ENCODE measurements around the gene RASA1. TPM values are rescaled to one million over a fixed set of nuclear protein-coding genes. Genes with fewer than 3 reads are reported as not detected.

RASA1 gene
- total RNA-seq, 2 donors from 2014 or later = 22.6 to 23.0 TPM

DNA sequence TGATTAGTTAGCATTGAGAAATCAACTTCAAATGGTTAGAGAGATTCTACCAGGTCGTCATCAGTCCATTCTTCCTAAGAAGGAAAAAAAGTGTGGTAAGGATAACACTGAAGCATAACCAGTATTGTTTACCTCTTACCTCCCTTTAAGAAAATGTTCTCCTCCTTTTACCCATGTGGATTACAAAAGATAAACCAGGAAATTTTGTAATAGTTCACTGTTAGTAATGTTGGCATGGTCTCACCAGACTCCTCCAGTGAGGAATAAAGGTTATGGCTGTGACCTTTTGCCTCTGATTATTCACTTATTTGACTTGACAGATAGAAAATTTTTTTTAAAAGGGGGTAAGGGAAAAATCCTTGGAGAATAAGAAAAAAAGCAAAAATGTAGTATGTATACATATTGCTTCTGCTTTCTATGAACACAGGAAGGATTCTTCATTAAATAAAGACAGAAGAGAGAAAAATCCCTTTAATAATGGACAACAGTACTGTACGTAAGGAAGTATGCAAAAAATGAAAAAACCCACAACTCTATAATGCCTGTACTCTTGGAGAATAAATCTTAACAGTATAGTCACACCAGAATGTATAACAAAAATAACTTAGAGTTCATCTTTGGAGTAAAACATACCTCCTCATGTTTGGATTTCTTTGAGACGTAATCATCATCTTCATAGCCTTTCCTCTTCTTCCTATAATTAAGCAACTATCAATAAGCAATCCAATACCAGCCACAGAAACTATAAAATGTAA lies 126.9 kb downstream of the RASA1 start:
- intact Hi-C loops (cut with DNase I) = no loop called here
- no peak for DNase-seq (ENCODE audit: low spot score)

DNA sequence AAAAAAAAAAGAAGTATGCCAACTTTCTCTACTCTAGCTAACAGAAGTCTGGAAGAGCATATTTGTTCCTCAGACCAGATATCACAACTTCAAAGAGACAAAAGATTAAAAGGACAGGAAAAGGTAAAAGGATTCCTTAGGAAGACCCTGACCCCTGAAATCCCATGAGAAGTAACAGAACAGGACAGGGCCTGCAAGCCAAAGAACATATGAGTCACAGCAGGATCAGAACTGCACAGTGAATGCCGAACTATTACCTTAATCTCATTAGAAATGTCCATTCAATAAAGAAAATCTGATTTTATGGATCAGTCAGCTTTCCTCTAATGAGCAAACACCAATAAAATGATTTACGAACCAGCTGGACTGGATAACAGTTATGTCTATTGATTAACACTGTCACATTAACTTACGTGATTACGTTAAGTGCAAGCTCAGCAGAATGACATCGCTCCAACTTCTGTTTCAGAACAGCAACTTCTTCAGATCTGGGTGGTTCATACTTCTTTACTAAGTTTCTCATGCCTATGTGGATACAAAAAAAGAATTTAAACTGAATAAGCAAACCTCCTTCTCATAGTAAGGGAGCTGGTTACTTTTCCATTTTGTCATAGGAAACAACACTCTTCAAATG lies 131.4 kb downstream of the RASA1 start:
- intact Hi-C loops (cut with DNase I) = no loop called here
- DNase-seq (ENCODE audit: low spot score) = no peak

DNA sequence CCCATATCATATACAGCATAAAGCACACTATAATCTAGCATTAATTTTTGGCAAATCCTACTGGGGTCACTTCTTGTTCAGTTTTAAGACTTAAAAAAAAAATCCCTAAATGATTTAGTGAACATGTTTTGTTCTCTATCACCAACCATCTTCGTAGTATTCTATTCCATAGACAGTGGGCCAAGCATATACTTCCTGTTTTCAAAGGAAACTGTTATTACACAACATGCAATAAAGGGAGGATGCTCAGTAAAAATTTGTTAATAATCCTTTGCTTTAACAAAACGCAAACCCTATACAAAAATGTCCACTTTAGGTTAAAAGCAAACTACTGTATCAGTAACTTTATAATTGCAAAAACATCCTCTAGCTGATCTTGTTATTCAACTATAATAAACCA lies 132.0 kb downstream of the RASA1 start:
- intact Hi-C loops (cut with DNase I) = no loop called here
- no peak for DNase-seq (ENCODE audit: low spot score)

DNA sequence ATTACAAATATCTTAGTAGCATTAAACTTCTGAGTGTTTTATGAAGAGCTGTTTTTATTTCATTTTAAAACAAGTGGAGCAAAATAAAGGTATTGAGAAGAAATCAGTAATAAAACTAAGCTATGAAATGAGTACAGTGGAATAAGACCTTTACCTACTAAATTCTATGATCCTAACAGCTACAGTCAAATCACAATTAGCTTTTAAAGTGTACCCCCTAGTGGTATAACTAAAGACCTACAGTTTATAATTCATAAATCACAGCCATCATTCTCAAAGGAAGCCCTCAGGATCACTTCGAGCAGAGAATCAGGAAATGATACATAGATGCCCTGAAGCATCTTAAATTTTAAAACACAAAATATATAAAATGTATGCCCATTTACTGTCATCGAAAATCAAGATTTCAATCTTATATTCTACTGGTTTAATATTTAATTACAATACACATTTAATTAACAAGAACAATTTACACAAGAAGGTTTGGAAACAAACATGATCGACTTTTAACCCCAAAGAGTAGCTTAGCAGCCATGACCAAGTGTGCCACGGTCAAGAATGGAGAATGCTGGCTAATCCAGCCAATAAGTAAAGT lies 132.7 kb downstream of the RASA1 start:
- intact Hi-C loops (cut with DNase I) = no loop called here
- DNase-seq (ENCODE audit: low spot score) = no peak

DNA sequence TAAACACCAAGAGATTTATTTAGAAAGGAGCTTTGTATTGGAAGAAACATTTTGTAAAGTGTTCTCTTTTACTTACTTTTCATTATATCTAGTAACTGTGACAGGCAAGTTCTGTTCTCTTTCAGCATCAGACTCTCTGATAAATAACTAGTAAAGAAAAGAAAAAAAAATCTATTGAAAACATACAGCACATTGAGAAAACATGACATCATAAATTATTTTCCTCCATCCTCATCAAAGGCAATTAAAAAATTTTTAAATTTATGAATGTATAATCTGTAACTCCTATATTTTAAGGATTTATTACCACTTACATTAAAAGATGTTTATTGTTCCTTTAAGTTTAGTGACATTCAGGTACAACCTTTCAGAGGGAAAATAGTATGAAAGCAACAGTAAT lies 133.9 kb downstream of the RASA1 start:
- intact Hi-C loops (cut with DNase I) = no loop called here
- DNase-seq (ENCODE audit: low spot score) = no peak

DNA sequence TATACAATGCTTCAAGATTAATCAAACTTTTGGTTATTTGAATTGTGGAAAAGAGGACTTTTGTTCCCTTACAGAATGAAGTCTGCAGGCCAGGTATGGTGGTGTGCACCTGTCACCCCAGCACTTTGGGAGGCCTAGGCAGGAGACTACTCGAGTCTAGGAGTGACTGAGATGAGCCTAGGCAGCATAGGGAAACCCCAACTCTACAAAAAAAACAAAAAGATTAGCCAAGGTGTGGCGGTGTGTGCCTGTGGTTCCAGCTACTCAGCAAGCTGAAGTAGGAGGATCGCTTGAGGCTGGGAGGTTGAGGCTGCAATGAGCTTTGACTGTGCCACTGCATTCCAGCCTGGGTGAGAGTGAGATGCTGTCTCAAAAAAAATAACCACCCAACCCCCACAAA lies 135.7 kb downstream of the RASA1 start:
- intact Hi-C loops (cut with DNase I) = no loop called here
- no peak for DNase-seq (ENCODE audit: low spot score)

DNA sequence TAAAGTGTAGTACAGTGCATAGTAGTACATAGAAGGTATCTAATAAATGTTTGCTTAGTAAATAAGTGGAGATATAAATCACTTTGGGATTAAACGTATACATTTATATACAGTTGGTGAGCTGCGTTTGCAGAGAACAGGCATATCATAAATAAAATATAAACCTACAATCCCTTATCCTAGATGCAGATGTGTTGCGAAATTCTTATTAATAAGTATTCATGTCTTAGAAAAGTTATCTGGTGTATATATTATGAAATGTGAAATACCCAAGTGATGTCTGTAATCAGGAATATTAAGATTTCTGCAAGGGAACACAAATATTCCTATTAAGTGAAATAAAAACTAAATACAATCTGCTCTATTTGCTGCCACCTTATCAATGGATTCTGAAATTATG lies 136.2 kb downstream of the RASA1 start:
- intact Hi-C loops (cut with DNase I) = no loop called here
- DNase-seq (ENCODE audit: low spot score) = no peak

DNA sequence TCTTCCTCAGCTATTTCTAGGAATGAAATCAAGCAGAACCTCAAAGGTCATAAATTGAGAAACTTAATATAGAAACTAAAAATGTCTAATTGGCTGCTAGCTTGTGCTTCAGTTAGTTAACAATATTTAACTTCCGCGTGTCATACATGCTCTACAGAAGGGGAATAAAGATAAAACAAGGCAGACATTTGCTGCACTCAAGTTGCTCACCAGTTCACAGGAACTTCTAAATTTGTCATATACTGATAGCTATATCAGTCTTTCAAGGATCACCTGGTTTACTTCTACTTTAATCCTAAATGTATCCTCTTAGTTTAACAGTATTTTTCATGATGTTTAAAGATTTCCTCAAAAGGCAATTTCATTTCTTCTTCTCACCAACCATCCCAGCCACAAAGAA lies 136.7 kb downstream of the RASA1 start:
- no peak for DNase-seq (ENCODE audit: low spot score)
- intact Hi-C loops (cut with DNase I) = no loop called here

DNA sequence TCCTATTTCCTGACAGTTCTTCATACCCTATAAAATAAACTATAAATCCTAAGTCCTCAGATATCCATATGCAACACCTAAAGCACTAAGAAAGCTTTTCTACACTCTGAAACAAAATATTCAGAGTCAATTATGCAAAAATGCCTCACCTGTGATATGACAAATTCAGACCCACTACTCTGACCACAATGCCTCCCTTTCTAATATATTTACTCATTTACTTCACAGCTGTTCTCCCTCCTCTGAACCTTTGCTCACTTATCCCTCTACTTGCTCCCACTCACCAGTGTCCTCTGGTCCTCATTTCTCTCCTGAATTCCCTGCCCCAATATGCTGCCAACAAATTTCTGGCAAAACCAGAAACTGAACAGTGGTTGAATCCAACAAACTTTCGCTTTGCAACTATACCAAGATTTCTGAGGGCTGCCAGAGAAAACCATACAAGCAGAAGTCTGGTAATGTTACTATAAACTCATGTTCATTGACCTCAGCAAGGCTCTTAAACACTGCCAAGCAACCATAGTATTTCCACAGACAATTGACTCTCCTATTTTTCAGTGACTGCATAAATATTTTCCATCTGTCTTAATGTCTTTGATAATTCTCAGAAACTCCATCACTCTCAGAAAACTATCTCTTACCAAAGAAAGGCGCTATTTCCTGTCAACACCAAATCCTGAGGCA lies 137.9 kb downstream of the RASA1 start:
- intact Hi-C loops (cut with DNase I) = loop anchor here in 1 of 2 donors (2.0 kb wide), 1 partner anchor 27 kb away; no protein-coding TSS in a partner anchor
- no peak for DNase-seq (ENCODE audit: low spot score)

DNA sequence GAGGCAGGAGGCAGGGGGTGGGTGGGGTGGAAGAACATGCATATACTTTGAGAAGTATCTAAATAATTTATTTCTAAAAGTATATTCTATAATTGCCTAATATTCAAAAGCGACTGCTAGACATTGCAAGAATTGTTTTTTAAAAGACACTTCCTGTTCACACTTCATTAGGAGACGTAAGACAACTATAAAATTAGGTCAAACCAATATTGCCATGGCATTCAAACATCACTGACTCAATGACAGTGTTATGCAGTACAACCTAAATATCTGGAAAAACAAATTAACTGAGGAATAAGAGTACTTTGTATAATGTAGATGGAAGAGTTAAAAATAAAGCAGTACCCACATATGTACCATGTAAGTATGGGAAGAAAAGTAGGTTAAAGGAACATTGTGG lies 140.5 kb downstream of the RASA1 start:
- intact Hi-C loops (cut with DNase I) = no loop called here
- no peak for DNase-seq (ENCODE audit: low spot score)

DNA sequence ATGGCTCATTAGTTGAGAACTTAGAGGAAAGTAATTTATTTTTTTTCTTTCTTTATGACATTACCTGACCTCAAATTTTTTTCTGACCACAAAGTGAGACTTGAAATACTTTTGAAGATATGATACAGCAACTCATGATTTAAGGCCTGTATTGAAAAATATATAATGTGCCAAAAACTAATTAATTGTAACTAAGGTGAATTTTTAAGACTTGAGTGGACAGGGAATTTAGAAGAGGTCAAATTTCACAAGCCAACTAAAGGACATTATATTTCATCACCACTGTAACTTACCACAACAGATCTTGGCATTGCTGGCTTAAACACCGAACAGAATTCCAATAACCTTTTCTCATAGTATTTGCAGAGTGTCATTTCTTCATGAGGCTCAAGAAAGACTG lies 143.2 kb downstream of the RASA1 start:
- DNase-seq (ENCODE audit: low spot score) = no peak
- intact Hi-C loops (cut with DNase I) = no loop called here

DNA sequence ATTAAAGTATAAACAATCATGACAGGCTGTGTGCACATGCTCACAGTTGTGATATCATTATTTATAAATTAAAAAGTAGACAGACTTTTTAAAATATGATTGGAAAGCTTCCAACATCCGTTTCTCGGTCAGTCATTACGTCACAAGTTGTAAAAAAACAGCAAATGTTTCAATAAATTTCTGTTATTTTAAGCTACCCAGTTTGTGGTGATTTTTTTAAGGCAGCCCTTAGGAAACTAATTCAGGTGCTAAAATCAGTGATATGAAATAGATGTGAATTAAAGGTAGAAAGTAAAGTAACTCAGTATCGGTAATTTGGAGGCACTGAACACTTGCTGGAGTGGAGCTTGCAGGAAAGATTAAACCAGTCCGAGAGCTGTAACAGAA lies 143.9 kb downstream of the RASA1 start:
- intact Hi-C loops (cut with DNase I) = no loop called here
- no peak for DNase-seq (ENCODE audit: low spot score)

DNA sequence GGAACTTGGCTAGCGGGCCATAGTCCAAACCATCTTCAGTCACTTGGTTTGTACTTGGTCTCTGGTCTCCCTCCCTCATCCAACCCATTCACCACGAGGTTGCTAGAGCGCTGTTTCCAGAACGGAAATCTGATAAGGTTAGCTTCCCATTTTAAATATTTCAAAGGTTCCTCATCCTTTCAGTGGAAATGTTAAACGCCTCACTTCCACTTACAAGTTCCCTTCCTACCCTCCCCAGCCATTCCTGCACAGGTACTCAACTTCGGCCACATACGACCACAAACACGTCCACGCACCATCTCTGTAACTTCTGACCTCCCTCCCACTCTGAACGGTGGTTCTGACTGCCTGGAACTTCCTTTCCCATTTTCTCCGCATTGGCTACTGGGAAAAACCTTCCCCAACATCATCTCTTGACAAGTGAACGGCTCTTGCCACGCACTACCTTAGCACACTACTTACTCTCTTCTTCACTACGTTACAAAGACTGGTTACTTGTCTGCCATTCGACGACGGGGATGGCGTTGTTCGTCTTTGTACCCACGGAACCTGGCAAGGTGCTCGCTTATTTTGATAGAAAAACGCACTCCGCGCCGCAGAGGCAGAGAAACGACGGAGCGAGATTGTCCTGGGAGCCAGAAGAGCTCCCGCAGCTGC lies 144.4 kb downstream of the RASA1 start:
- DNase-seq (ENCODE audit: low spot score) = no peak
- intact Hi-C loops (cut with DNase I) = no loop called here

DNA sequence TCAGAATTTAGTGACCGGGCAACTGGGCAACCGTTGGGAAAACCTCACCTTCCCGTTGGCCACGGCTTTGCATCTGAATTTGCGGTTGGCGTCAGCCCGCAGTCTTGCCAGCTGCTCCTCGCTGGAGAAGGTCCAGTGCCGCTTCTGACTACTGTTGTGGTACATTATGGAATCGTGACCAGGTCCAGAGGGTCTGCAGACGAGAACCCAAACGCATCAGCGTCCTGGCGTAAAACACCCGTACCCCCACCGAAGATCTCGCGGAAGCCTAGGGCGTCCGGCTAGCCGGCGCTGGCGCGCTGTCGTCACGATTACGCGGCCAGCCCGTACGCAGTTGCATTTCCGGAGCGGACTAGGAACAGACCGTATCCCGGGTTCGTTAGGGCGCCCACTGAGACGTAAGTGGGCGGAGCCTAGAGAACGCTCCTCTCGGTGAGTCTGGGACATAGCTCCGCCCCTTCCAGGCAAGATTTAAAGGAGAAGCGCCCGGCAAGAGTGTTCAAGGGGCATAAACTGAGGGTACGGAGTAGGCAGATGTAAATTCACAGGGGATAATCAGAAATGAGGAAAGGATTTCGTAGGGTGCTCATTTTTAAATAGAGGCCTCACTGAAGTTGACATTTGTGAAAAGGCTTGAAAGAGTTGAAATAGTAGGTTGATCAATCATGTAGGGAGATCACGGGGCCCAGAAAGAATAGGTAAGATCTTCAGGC lies 145.1 kb downstream of the RASA1 start, which contains the start of gene CCNH:
CCNH (minus strand) TSS at position 301 of the 713 bp plus-strand sequence; CDS start at position 165, 136 bp downstream.
- DNase-seq (ENCODE audit: low spot score) = peak; percentile 99
- intact Hi-C loops (cut with DNase I) = no loop called here

DNA sequence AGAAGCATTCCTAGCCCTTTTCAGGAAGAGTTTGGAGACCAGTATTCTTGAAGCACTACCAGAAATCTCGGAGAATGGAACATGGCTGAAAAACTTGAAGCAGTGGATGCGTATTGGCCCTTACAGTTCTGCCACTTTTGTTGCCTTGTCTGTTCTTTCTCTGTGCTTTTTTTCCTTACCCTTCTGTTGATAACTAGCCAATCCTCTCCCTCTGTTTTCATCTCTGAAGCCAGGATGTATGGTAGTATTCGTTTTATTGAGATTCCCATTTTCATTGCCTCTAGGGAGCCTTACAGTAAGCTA lies 145.6 kb downstream of the RASA1 start:
- DNase-seq (ENCODE audit: low spot score) = no peak
- intact Hi-C loops (cut with DNase I) = no loop called here

DNA sequence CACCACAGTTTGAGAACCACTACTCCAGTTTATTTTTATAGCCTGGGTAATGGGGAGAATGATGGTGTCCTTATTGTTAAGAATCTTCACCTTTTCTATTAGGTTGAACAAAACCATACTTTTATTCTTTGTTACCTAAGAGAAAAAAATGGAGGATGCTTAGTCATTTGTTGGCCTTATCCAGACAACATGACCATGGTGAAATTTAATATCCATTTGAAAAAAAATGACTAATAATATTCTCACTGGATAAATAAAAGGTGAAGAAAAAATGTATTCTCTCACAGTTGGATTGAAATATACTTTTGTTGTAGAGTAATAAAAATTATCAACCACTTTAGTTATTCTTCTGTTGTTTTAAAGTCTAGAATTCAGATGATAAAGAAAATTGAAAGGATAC lies 150.8 kb downstream of the RASA1 start:
- no peak for DNase-seq (ENCODE audit: low spot score)
- intact Hi-C loops (cut with DNase I) = loop anchor here in 1 of 2 donors (2.0 kb wide), 1 partner anchor 74 kb away; no protein-coding TSS in a partner anchor

DNA sequence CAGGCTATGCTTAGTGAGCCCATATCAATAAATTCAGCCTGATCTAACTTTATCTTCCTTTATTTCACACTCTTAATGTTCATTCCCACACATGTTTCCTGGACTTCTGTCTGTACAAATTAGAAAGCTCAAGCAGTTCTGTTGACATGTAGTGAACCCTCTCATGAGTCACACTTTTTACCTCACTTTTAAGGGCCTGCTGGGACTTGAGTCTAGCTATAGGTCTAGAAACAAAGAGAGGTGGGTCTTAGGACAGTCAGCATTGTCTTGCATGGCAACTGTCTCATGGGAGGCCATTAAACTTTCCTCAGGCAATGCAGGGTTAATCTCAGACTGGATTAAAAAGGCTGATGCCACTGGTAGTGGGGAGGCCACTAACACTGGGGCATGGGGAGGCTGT lies 153.6 kb downstream of the RASA1 start:
- intact Hi-C loops (cut with DNase I) = loop anchor here in 1 of 2 donors (10.0 kb wide), 1 partner anchor 1667 kb away; no protein-coding TSS in a partner anchor
- no peak for DNase-seq (ENCODE audit: low spot score)

DNA sequence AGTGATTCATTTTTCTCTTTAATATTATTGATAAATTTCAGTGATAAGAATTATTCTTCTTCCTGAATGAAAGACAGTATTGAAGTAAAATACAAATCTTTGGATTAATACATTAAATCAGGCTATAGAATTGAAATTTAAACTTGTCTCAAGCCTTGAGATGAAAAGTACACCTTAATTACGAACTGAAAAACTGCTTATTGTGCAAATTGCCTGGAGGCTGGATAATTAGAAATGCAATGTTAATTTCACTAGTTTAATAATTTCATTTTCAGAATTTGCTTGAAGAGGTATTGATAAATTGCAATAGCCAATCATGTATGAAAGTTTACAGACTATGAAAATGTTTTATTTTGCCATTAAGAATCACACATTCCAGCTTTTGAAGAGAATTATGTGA lies 156.1 kb downstream of the RASA1 start:
- DNase-seq (ENCODE audit: low spot score) = no peak
- intact Hi-C loops (cut with DNase I) = loop anchor here in 1 of 2 donors (10.0 kb wide), 1 partner anchor 1669 kb away; no protein-coding TSS in a partner anchor

DNA sequence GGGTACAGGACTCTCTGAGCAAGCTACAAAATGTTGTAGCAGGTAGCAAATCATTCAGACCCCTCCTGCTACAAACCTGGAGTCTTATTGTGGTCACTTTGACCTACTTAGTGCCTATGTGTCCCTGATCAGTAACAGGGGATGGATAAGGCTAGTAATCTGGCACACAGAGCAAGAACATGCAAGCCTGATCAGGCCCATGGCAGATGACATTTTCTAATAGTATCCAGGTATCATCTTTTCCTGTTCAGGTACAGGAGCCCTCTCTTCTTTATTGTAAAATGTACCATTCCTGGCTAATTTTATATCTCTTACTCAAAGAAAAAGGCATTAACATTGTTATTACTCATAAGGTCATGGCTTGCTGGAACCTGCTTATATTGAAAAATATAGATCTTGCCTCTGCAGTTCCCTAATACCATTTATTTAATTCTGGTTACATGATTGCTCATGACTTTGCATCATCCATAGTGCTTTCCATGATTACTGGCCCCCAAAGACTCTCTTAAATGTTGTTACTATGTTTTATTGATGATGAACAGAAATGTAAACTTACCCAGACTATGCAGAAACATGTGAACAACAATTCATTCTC lies 163.3 kb downstream of the RASA1 start:
- DNase-seq (ENCODE audit: low spot score) = no peak
- intact Hi-C loops (cut with DNase I) = no loop called here

Measured in posterior vena cava (tissue), 2 donors.